Transverse colon (tissue), 4 donors: ENCODE data around the gene MAP4K4. TPM values are rescaled to one million over a fixed set of nuclear protein-coding genes. Genes with fewer than 3 reads are reported as not detected.

Experiments used
- DNase-seq: peaks from one replicate; pipeline ENCODE4 v3.0.0-alpha.2; 2019
- H3K27ac ChIP-seq, 4 donors: fragments of 200-600 bp; sonication (generic); 2 replicates each; pipeline ENCODE4 v1.5.1; 2016 to 2018; ENCODE audit warnings: inconsistent platforms in 4 of 4
- H3K27me3 ChIP-seq: fragments of 200-600 bp; sonication (generic); 2 replicates; pipeline ENCODE4 v1.5.1; 2017; ENCODE audit warnings: inconsistent platforms
- H3K36me3 ChIP-seq, 4 donors: fragments of 200-600 bp; sonication (generic); 2 replicates each; pipeline ENCODE4 v1.5.1; 2017 to 2019; ENCODE audit warnings: inconsistent platforms in 4 of 4
- H3K4me1 ChIP-seq, 4 donors: fragments of 200-600 bp; sonication (generic); 2 replicates each; pipeline ENCODE4 v1.5.1; 2017 to 2020; ENCODE audit warnings: inconsistent platforms in 4 of 4
- H3K4me3 ChIP-seq, 4 donors: fragments of 200-600 bp; sonication (generic); 1 replicate in 1 of 4; 2 replicates in 3 of 4; pipeline versions ENCODE4 v1.5.1 to v1.6.1; 2017 to 2019; ENCODE audit warnings: inconsistent platforms in 4 of 4
- H3K9me3 ChIP-seq, 2 donors: fragments of 200-600 bp; sonication (generic); 2 replicates each; pipeline ENCODE4 v1.5.1; 2017 to 2019; ENCODE audit warnings: inconsistent platforms in 2 of 2
- EP300 ChIP-seq: sonication (generic); formaldehyde crosslinking; IDR thresholded peaks from one replicate; pipeline ENCODE4 v1.6.1; 2017; ENCODE audit warnings: antibody characterized with exemption, low read depth
- POLR2A ChIP-seq: fragments of 450-650 bp; IDR thresholded peaks from one replicate; pipeline ENCODE4 v1.6.1; 2016; ENCODE audit warnings: antibody characterized with exemption, mild to moderate bottlenecking, moderate library complexity
- POLR2AphosphoS5 ChIP-seq, 3 donors: sonication (generic); formaldehyde crosslinking; IDR thresholded peaks; one replicate each; pipeline ENCODE4 v1.6.1; 2016; ENCODE audit warnings: antibody characterized with exemption in 3 of 3
- WGBS, 2 donors: methylation state at CpG; one replicate each; pipeline ENCODE4 v1.1.5; 2018; ENCODE audit warnings: low coverage in 1 of 2; 5-methylcytosine and 5-hydroxymethylcytosine counted together
- in situ Hi-C, 4 donors: fragments of 200-750 bp; cut with MboI; loops; one replicate each; pipeline versions ENCODE4 v1.15.0 to v1.15.1; 2017; ENCODE audit warnings: low sequenced_read_pairs in 3 of 4, low pct_ligation_motif_present in 1 of 4, low pct_unique_long_range_greater_than_20kb in 1 of 4
- intact Hi-C: fragments of 100-400 bp; cut with DNase I; formaldehyde crosslinking; loops from one replicate; pipeline ENCODE4 v1.15.1; 2023; ENCODE audit warnings: low total_unique reads
- total RNA-seq, 4 donors: library from RNA; depleted of rRNA; stranded (reverse); fragments of >200 nt; gene quantifications; one replicate each; pipeline ENCODE4 v1.1.0, GENCODE V29; 2016
- TF ChIP-seq, protein P1 (sequence below), 5 experiments: fragments of 200-600 bp in 3 of 5; fragments of 450-650 bp in 2 of 5; sonication (generic) in 3 of 5; IDR thresholded peaks; 1 replicate in 2 of 5; 2 replicates in 3 of 5; pipeline ENCODE4 v1.5.1; 2016 to 2017; ENCODE audit warnings: antibody characterized with exemption in 5 of 5, inconsistent platforms in 3 of 5, mild to moderate bottlenecking in 2 of 5, moderate library complexity in 1 of 5

Gene MAP4K4
- total RNA-seq, 4 donors from 2014 or later, result 20.3 to 42.3 (median 29.6) TPM

DNA sequence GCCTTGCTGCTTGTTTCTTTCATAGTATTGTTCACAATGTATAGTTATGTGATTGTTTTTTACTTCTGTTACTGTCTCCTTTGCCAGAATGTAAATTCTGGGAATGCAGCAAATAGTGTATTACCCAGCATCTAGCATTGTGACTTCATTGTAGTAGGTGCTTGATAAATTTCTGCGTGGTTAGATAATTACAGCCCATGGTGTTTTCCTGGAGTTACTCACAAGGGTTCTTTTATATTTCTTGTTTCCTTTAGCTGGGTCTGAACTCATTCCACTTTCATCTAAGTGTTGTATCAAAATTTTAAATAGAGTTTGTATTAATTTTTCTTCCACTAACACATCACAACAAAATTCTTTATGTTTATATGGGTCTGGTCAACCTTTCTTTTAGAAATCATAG lies 132.6 kb downstream of the MAP4K4 start:
- no peak for TF ChIP-seq POLR2A
- no peak for TF ChIP-seq POLR2AphosphoS5 (IDR thresholded peaks at IDR 0.05)
- TF ChIP-seq EP300, result no peak
- TF ChIP-seq, protein P1, sequence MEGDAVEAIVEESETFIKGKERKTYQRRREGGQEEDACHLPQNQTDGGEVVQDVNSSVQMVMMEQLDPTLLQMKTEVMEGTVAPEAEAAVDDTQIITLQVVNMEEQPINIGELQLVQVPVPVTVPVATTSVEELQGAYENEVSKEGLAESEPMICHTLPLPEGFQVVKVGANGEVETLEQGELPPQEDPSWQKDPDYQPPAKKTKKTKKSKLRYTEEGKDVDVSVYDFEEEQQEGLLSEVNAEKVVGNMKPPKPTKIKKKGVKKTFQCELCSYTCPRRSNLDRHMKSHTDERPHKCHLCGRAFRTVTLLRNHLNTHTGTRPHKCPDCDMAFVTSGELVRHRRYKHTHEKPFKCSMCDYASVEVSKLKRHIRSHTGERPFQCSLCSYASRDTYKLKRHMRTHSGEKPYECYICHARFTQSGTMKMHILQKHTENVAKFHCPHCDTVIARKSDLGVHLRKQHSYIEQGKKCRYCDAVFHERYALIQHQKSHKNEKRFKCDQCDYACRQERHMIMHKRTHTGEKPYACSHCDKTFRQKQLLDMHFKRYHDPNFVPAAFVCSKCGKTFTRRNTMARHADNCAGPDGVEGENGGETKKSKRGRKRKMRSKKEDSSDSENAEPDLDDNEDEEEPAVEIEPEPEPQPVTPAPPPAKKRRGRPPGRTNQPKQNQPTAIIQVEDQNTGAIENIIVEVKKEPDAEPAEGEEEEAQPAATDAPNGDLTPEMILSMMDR (IDR thresholded peaks at IDR 0.05), result no peak
- no peak overlapping the region for H3K27ac ChIP-seq
- intact Hi-C loops, result loop anchor here (2.0 to 5.0 kb wide), 2 partner anchors 133 to 311 kb away; partner anchors contain the start of gene MAP4K4
- no peak overlapping the region for H3K4me3 ChIP-seq
- no peak for DNase-seq
- peaks cover 0 to 31% (median 4%) of the 10 kb centered on the region in 4 donors for H3K4me1 ChIP-seq
- H3K9me3 ChIP-seq, result no peaks in the 10 kb centered on the region
- H3K27me3 ChIP-seq, result no peaks in the 10 kb centered on the region
- H3K36me3 ChIP-seq, result peaks cover 0 to 10% (median 0%) of the 10 kb centered on the region in 4 donors
- 42 to 69% methylated on average over 1 of the region's 1 CpG for WGBS, 2 donors
- in situ Hi-C loops, result loop anchor here in 3 of 4 donors (10.0 to 25.0 kb wide), 3 partner anchors 318 to 418 kb away; no protein-coding TSS in a partner anchor

DNA sequence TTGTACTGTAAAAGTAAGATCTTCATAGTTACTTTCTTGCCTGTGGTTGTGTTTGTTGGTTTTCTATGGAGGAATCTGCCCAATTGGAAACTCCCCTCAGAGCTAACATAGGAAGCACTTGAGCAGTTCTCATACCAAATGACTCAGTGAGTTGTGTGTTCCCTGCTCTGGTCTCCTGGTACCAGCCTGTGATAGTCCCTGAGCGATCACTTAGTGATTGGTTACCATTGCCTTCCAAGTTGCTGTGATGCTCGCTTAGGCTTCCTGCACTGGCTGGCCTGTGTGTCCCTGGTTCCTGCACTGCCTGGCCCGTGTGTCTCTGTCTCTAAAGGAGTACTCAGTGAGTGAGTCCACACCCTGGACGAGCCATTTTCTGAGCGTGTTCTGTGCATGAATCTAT lies 133.0 kb downstream of the MAP4K4 start:
- intact Hi-C loops (loop anchor here (2.0 to 5.0 kb wide), 2 partner anchors 133 to 312 kb away; partner anchors contain the start of gene MAP4K4), in situ Hi-C loops (loop anchor here in 3 of 4 donors (10.0 to 25.0 kb wide), 3 partner anchors 318 to 418 kb away; no protein-coding TSS in a partner anchor)
- WGBS, 2 donors, result 76% methylated on average over 5 of the region's 5 CpGs; no CpG with 5 or more reads in 1 of the 2 donors
- Histone ChIP-seq H3K27me3 (no peaks in the 10 kb centered on the region), H3K9me3 (no peaks in the 10 kb centered on the region), H3K4me3 (no peak overlapping the region), H3K27ac (peak overlapping the region in 1 of 4 donors; percentile 15), H3K36me3 (peaks cover 0 to 10% (median 0%) of the 10 kb centered on the region in 4 donors), H3K4me1 (peaks cover 0 to 31% (median 4%) of the 10 kb centered on the region in 4 donors)
- DNase-seq, result no peak
- TF ChIP-seq POLR2AphosphoS5 (IDR thresholded peaks at IDR 0.05) (no peak), EP300 (no peak), POLR2A (no peak)
- TF ChIP-seq, protein P1 (IDR thresholded peaks at IDR 0.05), result no peak

GRCh38 chr2:101831351-101831865 lies 133.9 kb downstream of the MAP4K4 start:
- peak; percentile 72 for DNase-seq
- no peak for TF ChIP-seq EP300
- TF ChIP-seq, protein P1 (IDR thresholded peaks at IDR 0.05), result peak; percentile 66 to 76 (median 73)
- peak in 1 of 3 donors; percentile 7 for TF ChIP-seq POLR2AphosphoS5 (IDR thresholded peaks at IDR 0.05)
- TF ChIP-seq POLR2A, result no peak
- Histone ChIP-seq H3K9me3 (no peaks in the 10 kb centered on the region), H3K36me3 (peaks cover 0 to 10% (median 0%) of the 10 kb centered on the region in 4 donors), H3K4me1 (peaks cover 0 to 31% (median 4%) of the 10 kb centered on the region in 4 donors), H3K4me3 (no peak overlapping the region), H3K27ac (peak overlapping the region; percentile 5 to 55 (median 15)), H3K27me3 (no peaks in the 10 kb centered on the region)
- intact Hi-C loops (loop anchor here (1.0 to 5.0 kb wide), 3 partner anchors 134 to 412 kb away; partner anchors contain the start of gene MAP4K4), in situ Hi-C loops (loop anchor here in 3 of 4 donors (10.0 to 25.0 kb wide), 3 partner anchors 319 to 419 kb away; no protein-coding TSS in a partner anchor)
- 38 to 46% methylated on average over 4 to 5 of the region's 5 CpGs for WGBS, 2 donors

GRCh38 chr2:101832114-101832513 lies 134.6 kb downstream of the MAP4K4 start:
- no peaks in the 10 kb centered on the region for H3K9me3 ChIP-seq
- WGBS, 2 donors, result 67 to 68% methylated on average over 1 of the region's 1 CpG
- intact Hi-C loops (loop anchor here (5.0 kb wide), 1 partner anchor 135 kb away; the partner anchor contains the start of gene MAP4K4), in situ Hi-C loops (loop anchor here in 3 of 4 donors (10.0 to 25.0 kb wide), 3 partner anchors 320 to 420 kb away; no protein-coding TSS in a partner anchor)
- H3K27ac ChIP-seq, result peak overlapping the region; percentile 5 to 55 (median 15)
- peaks cover 0 to 29% (median 4%) of the 10 kb centered on the region in 4 donors for H3K4me1 ChIP-seq
- TF ChIP-seq, protein P1 (IDR thresholded peaks at IDR 0.05), result peak in 3 of 5 experiments; percentile 23 to 35 (median 29)
- no peak for TF ChIP-seq POLR2AphosphoS5 (IDR thresholded peaks at IDR 0.05)
- no peaks in the 10 kb centered on the region for H3K27me3 ChIP-seq
- no peak for DNase-seq
- H3K36me3 ChIP-seq, result peaks cover 0 to 10% (median 0%) of the 10 kb centered on the region in 4 donors
- no peak overlapping the region for H3K4me3 ChIP-seq
